ENCODE measurements around the gene LRRC74A.

Gene LRRC74A

DNA sequence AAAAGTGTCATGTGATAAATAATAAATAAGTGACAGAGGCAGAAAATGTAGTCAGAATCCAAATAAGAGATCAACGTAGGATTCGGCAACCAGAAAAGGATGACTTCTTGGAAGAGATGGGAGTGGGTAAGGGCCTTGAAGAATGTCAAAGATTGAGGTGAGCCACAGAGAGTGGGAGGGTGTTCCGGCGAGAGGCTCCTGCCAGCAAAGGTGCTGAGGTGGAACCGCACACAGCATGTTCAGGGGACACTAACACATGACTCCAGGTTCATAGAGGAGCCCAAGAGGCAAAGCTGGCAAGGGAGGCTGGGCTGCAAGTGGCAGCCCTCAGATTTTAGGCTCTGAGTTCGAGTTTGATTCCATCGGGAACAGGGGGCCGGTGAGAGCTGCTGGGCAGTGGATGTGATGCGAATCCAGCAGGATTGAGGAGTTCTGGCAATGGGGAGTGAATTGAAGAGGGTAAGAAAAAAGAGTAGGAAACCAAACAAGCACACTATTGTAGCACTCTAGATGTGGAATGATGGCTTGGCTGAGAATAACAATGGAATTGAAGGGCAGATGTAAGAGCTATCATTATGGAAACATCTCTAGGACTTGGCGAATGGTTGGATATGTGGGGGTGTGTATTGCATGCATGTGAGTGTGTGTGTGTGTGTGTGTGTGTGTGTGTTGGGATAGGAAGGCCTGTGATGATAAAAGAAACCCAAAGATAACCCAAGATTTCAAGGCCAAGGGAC lies 36.5 kb downstream of the LRRC74A start:
- H3K4me3 ChIP-seq (ENCODE audit: low read length): no peak overlapping the region
- TF ChIP-seq, protein P1, sequence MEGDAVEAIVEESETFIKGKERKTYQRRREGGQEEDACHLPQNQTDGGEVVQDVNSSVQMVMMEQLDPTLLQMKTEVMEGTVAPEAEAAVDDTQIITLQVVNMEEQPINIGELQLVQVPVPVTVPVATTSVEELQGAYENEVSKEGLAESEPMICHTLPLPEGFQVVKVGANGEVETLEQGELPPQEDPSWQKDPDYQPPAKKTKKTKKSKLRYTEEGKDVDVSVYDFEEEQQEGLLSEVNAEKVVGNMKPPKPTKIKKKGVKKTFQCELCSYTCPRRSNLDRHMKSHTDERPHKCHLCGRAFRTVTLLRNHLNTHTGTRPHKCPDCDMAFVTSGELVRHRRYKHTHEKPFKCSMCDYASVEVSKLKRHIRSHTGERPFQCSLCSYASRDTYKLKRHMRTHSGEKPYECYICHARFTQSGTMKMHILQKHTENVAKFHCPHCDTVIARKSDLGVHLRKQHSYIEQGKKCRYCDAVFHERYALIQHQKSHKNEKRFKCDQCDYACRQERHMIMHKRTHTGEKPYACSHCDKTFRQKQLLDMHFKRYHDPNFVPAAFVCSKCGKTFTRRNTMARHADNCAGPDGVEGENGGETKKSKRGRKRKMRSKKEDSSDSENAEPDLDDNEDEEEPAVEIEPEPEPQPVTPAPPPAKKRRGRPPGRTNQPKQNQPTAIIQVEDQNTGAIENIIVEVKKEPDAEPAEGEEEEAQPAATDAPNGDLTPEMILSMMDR (conservative IDR thresholded peaks at IDR 0.05; ENCODE audit: low read length): no peak
- DNase-seq (ENCODE audit: low read depth): no peak

- DNase-seq (ENCODE audit: low read depth): no peak
- TF ChIP-seq, protein P1 (conservative IDR thresholded peaks at IDR 0.05; ENCODE audit: low read length): no peak
Observed at GRCh38 chr14:76863724-76864407, 37.7 kb downstream of the LRRC74A start.

DNA sequence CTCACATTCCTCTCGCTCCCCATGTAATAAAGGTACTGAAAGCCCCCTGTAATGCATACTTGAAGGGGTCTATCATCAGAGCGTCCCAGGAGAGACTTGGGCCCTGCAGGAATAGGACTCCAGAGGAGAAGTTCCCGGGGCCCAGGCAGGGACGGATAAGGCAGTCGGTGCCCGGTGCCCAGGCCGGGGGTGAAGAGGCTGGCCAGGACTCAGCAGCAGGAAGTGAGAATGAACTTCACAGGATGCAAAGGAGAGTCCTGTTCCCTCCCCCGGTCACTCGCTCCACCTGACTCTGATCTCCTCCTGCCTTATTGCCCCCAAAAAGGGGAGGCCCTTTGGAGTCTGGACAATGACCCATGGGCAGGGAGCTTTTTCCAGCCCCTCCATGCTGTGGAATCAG lies 40.2 kb downstream of the LRRC74A start:
- H3K4me3 ChIP-seq (ENCODE audit: low read length): no peak overlapping the region
- no peak for DNase-seq (ENCODE audit: low read depth)
- TF ChIP-seq, protein P1 (conservative IDR thresholded peaks at IDR 0.05; ENCODE audit: low read length): no peak

More at GRCh38 chr14:76863724-76864407, 37.7 kb downstream of the LRRC74A start:
- H3K4me3 ChIP-seq (ENCODE audit: low read length): no peak overlapping the region

DNA sequence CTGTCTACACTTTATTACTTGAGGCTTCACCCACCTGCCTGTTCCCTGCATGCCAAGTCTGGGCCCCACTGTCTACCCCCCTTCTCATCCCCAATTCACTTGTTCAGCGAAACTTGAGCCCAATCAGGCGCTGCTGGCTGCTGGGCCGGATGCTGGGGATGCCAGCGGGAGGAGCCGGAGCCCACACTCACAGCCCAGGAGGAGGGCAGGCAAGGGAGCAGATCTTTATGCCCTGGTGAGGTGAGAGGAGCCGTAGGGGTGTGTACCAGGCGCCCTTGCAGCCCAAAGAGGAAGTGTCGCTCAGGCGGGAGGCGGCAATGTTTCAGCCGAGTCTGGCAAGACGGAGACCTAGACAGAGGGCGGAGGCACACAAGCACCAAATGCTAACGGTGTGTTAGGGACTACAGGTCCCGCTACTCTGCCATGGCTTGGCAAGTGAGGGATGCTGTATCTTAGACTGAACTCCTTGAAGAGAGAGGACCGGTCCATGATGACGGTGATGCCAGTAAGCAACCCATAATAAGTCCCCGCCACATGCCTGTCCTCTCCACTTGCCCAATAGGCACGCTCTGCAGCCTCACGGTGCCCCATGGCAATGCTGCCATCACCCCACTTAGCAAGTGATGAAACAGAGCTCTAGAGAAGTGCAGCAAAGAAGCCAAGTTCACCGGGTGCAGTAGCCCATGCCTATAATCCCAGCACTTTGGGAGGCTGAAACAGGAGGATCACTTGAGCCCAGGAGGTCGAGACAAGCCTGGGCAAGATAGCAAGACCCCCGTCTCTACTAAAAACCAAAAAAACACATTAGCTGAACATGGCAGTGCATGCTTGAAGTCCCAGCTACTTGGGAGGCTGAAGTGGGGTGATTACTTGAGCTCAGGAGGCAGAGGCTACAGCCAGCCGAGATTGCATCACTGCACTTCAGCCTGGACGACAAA lies 41.6 kb downstream of the LRRC74A start:
- H3K4me3 ChIP-seq (ENCODE audit: low read length): no peak overlapping the region
- no peak for DNase-seq (ENCODE audit: low read depth)
- TF ChIP-seq, protein P1 (conservative IDR thresholded peaks at IDR 0.05; ENCODE audit: low read length): no peak

- TF ChIP-seq, protein P1 (conservative IDR thresholded peaks at IDR 0.05; ENCODE audit: low read length): no peak
- H3K4me3 ChIP-seq (ENCODE audit: low read length): no peak overlapping the region
- DNase-seq (ENCODE audit: low read depth): no peak
Observed at GRCh38 chr14:76868454-76869170, 42.4 kb downstream of the LRRC74A start.

DNA sequence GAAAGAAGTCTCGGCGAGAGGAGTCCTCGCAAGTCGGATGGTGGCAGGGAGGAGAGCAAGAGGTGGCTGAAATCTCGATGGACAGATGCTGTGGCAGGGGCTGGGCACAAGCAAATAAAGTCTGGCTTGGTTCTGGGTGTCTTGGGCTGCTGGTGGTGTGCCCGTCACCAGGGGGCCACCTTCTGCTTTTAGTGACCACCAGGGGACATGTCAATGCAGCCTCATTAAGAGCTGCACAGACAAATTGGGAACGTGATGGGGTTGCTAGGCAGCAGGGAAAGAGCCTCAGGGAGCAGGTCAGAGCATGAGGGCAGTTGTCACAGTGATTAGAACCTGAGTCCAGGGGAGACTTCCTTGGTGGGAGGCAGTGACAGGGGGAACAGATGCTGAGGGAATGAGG lies 44.0 kb downstream of the LRRC74A start:
- TF ChIP-seq, protein P1 (conservative IDR thresholded peaks at IDR 0.05; ENCODE audit: low read length): peak; percentile 21; the same call in 1 of the 2 replicates
- DNase-seq (ENCODE audit: low read depth): no peak
- H3K4me3 ChIP-seq (ENCODE audit: low read length): no peak overlapping the region
